Endothelial cell of hepatic sinusoid (primary cell): ENCODE data around the gene CELSR2.

Experiments
- in situ Hi-C: cut with HindIII; loops from 2 replicates; pipeline ENCODE4 v1.10.0; 2017; ENCODE audit warnings: low sequenced_read_pairs

Gene CELSR2

DNA sequence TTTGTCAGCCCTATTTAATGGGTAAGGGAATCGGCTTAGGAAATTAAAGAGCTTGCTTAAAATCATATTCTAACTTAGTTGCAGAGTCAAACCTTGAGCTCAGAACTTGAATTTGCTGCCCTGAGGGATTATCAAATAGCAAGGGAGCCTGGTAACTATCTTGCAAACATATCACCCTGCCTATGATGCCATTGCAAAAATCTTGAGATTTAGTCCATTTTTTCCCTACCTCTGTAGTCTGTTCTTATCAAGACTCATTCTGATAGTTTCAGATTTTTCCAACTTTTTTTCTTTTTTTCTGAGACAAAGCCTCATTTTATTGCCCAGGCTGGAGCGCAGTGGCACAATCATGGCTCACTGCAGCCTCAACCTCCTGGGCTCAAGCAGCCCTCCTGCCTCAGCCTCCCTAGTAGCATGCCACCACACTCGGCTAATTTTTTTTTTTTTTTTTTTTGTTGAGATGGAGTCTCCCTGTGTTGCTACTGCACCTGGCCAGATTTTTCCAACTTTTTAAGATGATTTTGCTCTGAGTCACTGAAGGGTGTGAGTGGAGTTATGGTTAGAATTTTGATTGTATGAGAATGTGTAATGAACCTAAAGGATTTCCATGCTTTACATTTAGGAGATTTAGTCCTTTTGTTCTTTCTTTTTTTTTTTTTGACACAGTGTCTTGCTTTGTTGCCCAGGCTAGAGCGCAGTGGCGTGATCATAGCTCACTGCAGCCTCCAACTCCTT, 23.5 kb upstream of the CELSR2 start:
- in situ Hi-C loops: no loop called here

DNA sequence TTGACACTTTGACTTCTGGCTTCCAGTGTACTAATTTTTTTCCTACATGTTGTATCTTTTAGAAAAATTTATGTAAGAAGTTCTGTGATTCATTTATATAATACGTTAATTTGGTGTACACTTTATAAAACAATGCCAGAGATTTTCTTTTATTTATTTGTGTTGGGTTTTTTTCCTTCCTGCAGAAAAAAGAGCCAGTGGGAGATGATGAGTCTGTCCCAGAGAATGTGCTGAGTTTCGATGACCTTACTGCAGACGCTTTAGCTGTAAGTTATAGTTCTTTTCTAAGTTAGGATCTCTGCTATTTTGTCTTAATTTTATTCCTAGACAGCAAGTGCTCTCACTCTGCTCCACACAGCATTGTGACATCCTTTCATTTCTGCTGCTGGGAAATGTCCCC, 21.2 kb upstream of the CELSR2 start:
- in situ Hi-C loops: no loop called here

DNA sequence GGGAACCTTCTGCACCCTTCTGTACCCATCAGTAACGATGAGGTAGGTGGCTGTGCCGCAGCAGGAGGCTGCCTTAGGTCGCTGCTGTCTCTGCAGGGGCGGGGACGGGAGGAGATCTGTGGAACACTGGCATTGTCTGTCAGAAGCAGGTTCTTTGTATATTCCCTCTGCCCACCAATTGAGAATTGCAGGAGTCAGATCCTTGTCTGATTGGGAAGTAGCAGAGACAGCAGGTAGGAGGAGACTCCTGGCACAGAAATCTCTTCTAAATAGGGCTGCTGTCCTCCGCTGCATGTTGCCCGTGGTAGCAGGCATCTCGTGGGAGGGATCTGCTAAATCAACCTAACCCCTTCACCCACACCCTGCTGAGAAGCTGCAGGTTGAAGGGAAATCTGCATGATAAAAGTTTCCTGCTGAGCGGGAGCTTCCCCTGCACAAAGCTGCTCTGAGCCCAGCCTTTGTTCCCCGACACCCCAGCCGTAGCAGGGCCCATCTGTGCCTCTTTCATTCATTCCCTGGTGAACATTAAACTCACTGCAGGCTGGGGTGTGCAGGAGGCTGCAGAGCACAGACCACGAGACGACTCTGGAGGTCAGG, 19.7 kb upstream of the CELSR2 start:
- in situ Hi-C loops: no loop called here

DNA sequence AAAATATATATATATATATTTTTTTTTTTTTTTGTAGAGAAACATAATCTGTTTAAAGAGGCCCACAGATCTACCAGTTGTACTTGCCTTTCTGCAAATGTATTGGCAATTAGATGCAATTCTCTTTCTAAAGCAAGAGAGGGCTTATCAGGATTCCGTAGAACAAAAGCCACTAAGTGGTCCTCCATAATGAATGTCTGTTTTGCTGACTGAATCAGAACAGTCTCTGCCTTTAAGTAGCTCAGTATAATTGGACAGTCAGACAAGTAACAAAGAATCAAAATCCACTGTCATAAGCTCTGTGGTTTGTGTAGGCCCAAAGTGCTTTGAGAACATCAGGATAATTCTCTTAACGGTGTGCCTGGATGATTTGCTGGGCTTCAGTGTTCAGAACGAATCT, 18.3 kb upstream of the CELSR2 start:
- in situ Hi-C loops: no loop called here

DNA sequence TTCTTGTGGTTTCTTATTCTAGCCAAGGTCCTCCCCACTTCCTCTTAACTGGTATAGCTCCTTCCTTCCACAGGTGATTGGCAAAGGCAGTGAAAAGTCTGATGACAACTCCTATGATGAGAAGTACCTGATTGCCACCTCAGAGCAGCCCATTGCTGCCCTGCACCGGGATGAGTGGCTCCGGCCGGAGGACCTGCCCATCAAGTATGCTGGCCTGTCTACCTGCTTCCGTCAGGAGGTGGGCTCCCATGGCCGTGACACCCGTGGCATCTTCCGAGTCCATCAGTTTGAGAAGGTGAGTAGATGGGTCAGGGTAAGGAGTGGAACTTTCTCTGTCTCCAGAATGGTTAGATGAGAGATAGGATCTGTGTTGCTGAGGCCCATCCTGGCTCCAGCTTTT, 14.2 kb upstream of the CELSR2 start:
- in situ Hi-C loops: no loop called here

DNA sequence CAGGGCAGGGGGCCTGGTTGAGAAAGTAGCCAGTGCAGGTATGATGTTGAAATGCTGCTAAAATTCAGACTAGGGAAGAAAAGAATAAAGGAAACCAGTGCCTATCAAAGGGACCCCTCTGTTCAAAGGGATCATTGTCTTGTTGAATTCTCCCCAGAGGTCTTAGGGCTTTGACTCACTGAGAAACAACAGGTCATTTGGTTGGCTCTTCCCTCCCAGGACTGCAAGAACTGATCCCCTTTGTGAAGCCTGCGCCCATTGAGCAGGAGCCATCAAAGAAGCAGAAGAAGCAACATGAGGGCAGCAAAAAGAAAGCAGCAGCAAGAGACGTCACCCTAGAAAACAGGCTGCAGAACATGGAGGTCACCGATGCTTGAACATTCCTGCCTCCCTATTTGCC, 11.8 kb upstream of the CELSR2 start:
- in situ Hi-C loops: no loop called here

DNA sequence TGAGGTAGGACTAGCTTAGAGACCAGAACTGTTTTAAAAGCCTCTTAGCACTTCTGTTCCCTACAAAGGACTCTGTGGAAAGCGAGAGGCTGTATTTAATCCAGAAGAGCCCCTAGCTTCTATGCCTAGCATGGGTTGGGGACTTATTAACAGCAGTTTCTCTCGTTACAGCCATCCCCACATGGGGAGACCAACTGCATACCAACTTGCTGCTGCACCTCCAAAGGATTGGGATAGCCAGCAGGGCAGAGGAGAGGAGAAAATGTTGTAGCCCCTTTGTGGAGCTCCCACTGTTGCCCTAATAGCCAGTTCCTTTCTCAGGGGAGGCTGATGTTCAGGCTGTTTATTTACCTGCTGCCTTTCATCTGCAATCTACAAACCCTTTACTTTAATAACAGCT, 11.0 kb upstream of the CELSR2 start:
- in situ Hi-C loops: no loop called here

DNA sequence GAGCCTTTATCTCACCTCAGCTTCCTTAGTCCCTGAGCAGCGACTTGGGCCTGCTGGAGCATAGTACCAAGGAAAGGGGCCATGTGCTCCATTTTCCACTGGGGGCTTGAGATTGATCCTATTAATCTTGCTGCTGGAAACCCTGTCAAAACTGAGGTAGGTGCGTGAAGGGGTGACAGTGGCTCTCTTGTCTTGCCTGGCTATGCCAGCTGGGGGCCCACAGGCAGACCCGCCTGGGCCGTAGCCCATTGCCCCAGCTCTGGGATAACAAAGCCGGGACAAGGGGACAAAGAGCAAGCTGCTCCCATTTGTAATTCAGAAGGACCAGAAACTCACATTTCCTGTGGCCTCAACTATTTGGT, 10.3 kb upstream of the CELSR2 start:
- in situ Hi-C loops: no loop called here

DNA sequence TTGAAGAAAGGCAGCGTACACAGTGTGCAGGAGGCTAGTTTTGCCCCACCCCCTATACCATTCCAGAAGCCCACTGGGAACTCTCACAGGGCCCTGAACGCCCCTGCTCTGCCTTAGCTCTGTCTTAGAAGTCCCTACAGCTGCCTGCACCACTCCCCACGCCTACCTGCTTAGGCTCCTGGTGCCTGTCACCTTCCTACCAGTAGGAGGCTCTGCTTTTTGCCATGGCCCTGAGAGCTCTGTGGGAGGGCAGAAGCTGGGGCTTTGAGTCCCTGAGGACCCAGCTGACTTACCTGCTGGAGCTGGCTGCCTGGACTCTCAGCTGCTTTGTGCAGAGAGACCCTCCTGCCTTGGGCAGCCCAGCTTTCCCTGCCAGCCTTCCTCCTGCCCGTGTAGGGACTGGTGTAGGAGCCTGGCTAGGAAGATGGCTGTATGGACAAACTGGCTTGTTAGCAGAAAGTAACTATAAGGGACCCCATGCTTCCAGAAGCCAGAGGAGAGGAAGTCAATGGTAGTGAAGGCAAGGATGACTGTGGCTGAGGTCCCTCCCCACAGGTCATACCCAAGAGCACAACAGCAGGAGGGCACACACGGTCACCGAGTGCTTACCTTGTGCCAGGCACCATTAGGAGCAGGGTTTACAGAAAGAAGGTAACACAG, 9.8 kb upstream of the CELSR2 start:
- in situ Hi-C loops: loop anchor here (10.0 kb wide), 1 partner anchor 165 kb away; no protein-coding TSS in a partner anchor

DNA sequence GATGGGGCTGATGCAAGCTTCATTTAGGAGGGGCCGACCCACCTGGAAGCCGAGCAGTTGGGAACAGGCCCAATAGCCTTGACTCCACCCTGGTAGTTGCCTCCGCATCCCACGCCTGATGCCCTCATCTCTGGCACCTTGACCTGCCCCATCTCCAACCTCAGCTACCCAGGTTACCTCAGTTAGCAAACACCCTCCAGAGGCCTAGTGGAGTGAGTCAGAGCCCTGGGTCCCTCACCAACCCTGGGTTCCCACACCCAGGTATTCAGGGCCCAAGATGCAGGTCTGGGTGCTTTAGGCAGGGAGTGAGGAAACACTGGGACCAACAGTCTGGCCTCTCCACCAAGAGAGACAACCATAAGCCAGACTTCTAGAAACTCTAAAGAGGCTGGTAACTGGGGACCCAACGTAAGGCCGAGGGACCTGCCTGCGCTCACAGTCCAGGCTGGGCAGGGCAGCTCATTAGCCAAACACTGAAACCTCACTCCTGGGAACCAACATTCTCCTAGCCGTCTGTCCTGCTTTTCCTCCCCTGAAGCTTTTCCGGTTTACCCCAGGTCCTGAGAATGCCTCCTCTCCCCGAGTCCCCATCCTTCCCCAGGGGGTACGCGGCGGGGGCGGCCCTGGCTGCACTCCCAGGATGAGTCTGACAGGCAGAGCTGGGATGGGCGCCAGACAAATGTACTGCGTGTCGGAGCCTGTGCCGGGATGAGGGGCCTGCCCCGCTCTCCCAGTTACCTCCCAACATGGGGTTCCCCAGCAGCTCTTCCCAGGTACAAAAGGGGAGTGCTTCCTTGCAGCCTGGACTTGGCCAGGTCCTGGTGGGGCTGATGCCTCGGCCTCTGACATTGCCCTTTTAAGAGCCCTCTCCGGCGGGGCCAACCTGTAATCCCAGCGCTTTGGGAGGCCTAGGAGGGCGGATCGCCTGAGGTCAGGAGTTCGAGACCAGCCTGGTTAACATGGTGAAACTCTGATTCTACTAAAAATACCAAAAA, 8.9 kb upstream of the CELSR2 start:
- in situ Hi-C loops: loop anchor here (10.0 kb wide), 1 partner anchor 164 kb away; no protein-coding TSS in a partner anchor

DNA sequence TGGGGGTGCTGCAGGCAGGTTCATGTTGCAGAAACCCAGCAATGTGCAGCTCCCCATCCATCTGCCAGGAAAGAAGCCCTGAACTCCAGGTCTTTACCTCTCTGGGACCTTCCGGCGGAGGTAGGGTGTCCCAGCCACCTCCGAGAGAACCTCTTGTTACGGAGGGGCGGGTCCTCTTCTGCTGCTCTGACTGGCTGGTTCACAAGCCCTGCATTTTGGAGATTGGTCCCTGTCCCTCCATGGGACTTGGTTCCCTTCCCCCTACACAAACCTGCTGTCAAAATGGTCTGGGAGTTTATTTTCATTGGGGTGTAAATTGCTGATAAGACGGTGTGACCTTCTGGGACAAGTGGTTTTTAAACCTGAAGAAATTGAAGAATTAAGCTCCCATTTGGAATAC, 8.0 kb upstream of the CELSR2 start:
- in situ Hi-C loops: loop anchor here (10.0 kb wide), 1 partner anchor 163 kb away; no protein-coding TSS in a partner anchor

DNA sequence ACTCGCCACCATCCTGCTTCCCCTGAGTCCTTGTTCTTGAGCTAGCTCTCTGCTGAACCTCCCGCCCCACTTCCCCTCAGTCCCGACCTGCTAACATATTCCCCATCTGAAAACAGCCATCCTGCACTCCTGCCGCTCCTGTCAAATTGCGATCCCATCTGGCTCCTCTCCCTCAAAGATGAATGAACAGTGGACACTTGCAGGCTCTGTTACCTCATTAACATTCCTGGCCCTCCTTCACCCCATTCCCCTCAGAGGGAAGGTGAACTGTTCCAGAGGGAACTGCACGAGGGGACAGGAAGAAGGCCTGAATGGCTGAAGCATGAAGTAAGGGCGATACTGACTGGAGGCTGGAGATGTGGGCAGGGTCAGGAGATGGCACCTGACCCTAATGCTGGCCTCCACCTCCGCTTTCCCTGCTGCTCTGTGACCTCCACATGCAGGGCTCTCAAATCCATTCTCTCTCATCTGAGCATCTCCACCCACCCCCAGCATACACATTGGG, 7.4 kb upstream of the CELSR2 start:
- in situ Hi-C loops: loop anchor here (10.0 kb wide), 1 partner anchor 163 kb away; no protein-coding TSS in a partner anchor

DNA sequence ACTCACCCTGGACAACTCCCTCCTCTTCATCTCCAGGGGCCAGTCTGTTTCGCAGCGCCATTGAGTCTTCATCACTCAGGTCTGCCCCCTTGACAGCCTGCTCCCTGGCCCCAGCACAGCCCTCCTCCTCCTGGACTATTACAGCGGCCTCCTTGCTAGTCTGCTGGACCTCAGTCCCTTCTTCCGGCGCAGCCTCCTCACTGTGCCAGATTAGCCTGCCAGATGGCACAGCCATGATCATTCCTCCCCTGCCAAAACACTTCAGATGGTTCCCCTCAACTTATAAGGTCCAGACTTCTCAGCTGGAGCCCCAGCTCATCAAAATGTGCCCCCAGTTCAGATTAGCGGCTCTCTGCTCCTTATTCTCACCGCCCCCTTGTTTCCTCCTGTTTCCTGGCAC, 7.0 kb upstream of the CELSR2 start:
- in situ Hi-C loops: loop anchor here (10.0 kb wide), 1 partner anchor 162 kb away; no protein-coding TSS in a partner anchor

DNA sequence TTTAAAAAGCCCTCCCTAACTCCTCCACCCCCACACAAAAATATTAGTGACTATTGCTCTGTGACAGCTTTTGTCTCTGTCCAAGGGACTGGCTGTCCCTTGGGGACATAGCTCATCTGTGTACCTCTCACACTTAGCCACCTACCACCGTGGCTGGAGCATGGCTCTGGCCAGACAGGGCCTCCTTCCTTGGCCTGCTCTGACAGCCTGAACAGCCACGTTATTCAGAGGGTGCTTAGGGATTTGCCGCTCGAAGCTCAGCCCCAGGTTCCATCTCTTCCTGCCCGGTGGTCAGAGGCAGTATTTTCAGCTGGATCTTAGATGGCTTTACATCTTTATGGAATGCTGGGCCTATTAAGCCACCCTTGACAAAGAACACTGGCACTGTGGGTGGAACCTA, 6.1 kb upstream of the CELSR2 start:
- in situ Hi-C loops: loop anchor here (10.0 kb wide), 1 partner anchor 162 kb away; no protein-coding TSS in a partner anchor

DNA sequence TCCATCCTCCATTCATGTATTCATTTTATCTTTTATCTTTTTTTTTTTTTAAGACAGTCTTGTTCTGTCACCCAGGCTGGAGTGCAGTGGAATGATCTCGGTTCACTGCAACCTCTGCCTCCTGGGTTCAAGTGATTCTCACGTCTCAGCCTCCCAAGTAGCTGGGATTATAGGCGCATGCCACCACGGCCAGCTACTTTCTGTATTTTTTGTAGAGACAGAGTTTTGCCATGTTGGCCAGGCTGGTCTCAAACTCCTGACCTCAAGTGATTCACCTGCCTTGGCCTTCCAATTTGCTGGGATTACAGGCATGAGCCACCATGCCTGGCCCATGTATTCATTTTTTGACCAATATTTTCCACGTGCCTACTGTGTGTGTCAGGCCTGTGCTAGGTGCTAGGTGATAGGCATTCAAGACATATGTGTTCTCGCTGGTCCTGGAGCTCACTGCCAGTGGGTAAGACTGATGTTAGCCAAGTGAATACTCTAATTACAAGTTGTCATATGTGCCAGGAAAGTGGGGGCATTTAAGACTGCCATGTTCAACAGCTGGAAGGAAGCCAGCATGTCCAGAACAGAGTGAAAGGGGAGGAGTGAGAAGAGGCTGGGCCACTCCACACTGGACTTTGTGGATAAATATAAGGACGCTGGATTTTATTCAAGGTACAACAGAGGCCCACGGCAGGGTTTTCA, 5.3 kb upstream of the CELSR2 start:
- in situ Hi-C loops: loop anchor here (10.0 kb wide), 1 partner anchor 161 kb away; no protein-coding TSS in a partner anchor

DNA sequence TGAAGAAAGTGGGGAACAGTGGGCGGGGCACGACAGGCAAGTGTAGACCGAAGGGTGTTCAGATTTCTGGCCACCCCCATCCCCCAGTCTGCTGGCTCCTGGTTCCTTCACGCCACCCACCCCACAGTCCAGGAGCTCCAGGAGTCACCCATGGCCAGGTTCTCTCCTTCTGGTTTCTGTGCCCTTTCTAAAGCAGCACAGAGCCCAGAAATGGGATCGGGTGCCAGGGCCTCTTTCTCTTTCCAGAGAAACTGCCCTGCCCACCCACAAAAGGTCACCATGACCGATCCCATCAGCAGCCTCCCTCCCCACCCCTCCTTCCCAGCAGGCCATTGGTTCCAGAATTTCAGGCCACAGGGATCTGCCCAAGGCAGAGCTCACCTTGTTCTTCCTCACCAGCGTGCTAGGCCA, 3.2 kb upstream of the CELSR2 start:
- in situ Hi-C loops: loop anchor here (10.0 kb wide), 1 partner anchor 159 kb away; no protein-coding TSS in a partner anchor

DNA sequence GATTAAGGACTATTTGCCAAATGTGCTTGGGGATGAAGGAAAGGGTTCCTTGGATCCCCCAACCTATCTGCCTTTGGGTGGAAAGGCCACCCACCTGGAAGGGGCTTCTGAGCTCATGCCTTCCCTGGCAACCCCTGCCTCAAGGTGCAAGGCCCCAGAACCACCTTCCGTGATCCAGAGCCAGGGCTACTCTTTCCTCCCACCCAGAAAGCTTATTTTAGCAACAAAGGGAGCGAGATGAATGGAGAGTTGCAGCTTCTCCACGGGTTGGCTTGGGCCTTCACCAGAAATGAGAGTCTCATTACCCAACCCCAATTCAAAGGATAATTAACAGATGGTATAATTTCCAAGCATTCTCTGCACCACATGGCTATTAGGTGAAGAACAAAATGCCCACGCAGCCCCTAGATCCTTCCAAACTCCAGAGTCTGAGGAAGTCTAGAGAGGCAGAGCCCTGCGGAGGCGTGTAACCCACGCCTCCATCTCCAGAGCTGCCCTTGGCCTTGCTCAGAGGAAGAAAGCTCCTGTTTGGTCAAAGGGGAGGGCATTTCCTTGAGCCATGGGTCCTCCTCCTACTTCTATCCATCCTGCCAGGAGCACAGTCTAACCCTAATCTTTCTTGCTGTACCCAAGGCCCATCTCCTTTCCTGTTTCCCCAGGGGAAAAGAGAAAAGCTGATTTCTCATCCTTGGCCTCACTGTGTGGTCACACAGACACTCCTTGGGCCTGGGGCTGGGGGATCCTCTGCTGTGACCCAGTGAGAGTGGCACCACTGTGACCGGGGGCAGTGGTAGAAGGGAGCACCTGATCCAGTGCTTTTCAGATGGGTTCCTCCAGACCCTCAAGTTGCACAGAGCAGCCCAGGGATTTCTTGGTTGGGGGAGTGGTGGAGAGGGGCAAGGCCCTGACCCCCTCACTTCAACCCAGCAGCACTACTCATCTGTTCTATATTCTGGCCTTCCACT, 1.7 kb upstream of the CELSR2 start:
- in situ Hi-C loops: loop anchor here (10.0 kb wide), 1 partner anchor 157 kb away; no protein-coding TSS in a partner anchor

DNA sequence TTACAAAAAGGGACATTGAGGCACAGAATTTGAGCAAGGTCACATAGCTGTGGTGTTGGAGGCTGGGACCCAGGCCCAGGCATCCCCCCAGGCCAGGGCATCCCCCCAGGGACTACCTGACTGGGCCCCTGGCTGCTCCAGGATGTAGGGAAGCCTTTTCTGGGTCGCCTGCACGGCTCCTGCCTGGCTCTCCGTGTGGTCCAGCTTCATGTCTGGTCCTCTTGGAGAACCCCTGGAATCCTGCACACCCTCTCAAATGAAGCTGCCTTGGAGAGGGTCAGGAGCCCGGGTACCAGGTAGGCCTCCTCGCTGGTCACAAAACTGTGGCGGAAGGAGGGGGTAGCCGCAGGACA, 919 bp upstream of the CELSR2 start:
- in situ Hi-C loops: loop anchor here (10.0 kb wide), 1 partner anchor 156 kb away; no protein-coding TSS in a partner anchor
